Ectodermal cell (in vitro differentiated cells): Measurements from ENCODE around the gene MTX1.
"Not testable (repeated sequence)": the region's sequence is repeated elsewhere in the genome, so short reads cannot be mapped to it uniquely, and the experiment has no call there.

ENCODE experiments used
- H3K27ac ChIP-seq: 2 replicates; pipeline ENCODE4 v1.7.0; 2013; ENCODE audit warnings: mild to moderate bottlenecking, low read depth, low read length; ENCODE audit not compliant: insufficient read depth, poor library complexity, severe bottlenecking
- H3K27me3 ChIP-seq: 2 replicates; pipeline ENCODE4 v1.7.0; 2013; ENCODE audit warnings: mild to moderate bottlenecking, low read length; ENCODE audit not compliant: insufficient read depth, control insufficient read depth, poor library complexity, severe bottlenecking
- H3K36me3 ChIP-seq: one replicate; pipeline ENCODE4 v1.7.0; 2013; ENCODE audit warnings: low read length; ENCODE audit not compliant: control insufficient read depth, insufficient read depth
- H3K4me1 ChIP-seq: one replicate; pipeline ENCODE4 v1.7.0; 2013; ENCODE audit warnings: low read length; ENCODE audit not compliant: control insufficient read depth, insufficient read depth
- H3K4me3 ChIP-seq: 2 replicates; pipeline ENCODE4 v1.7.0; 2013; ENCODE audit warnings: low read depth, low read length, control low read depth; ENCODE audit not compliant: insufficient read depth
- H3K9me3 ChIP-seq: 2 replicates; pipeline ENCODE4 v1.7.0; 2013; ENCODE audit warnings: mild to moderate bottlenecking, low read length, moderate library complexity; ENCODE audit not compliant: control insufficient read depth
- WGBS, 2 experiments: methylation state at CpG; one replicate each; pipeline ENCODE4 v1.1.7; 2013; ENCODE audit warnings: missing lambda C conversion rate in 2 of 2; 5-methylcytosine and 5-hydroxymethylcytosine counted together

The MTX1 gene

DNA sequence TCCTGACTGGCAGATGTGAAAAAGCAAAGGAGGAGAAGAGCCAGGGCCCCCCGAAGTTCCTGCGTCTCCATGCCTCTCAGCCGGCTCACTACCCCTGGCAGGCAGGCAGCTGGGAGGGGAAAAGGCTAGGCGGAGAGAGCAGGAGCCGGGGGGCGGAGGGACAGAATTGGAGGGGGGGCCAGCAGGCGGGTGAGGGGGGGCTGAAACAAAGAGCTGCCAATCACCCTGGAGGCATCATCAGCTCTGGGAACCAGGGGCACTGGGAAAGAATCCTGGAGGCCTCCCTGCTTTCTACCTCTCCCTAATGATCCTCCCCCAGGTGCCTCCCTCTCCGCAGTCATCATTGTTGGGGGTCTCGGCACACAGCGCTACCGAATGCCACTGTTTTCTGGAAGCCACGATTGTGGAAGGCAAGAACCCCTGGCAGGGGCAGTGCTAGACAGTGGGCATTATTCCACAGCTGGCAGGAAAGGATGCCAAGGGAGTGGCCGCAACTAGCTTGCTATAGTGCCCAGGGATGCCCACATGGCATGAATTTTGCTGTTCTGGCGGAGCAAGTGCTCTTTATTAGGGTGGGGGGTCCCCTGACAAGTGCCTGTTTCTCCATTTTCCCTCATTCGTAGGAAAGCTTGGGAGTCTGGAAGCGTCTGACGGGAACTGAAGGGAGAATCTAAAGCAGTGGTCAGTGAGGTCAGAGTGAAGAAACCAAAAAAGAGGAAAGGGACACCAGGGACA, 522 bp upstream of the MTX1 start, which contains the start of gene THBS3:
Gene THBS3 (minus strand): TSS at position 92 of the 735 bp plus-strand sequence. CDS start 21 bp downstream, at position 71.
- peak within 1 kb of the TSS; percentile 100 for H3K27ac ChIP-seq
- H3K9me3 ChIP-seq: no peaks in the 10 kb centered on the region
- H3K4me3 ChIP-seq: peak within 1 kb of the TSS; percentile 94
- H3K4me1 ChIP-seq: peaks cover 23% of the 10 kb centered on the region
- 6% methylated on average over 17 of the region's 17 CpGs for WGBS, 2 experiments
- H3K27me3 ChIP-seq: no peaks in the 10 kb centered on the region
- no peaks in the 10 kb centered on the region for H3K36me3 ChIP-seq

DNA sequence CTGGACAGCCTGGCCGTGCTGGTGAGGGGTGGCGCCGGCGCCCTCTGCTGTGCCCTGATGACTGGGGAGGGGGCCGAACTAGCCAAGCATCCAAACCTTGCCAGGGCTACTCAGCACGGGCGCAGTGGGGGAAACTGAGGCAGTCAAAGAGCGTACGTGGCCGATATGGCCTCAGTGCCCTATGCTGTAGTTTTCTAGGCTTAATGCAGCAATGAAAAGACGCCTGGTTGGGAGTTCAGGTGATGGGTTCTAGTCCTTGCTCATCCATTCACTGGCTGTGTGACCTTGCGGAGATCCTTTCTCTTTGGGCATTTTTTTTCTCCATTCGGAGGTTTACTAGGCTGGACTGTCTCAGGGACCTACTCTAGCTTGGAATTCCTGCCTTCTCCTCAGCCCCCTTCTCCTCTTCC, 822 bp downstream of the MTX1 start:
- Histone ChIP-seq H3K4me1 (peaks cover 23% of the 10 kb centered on the region), H3K27me3 (no peaks in the 10 kb centered on the region), H3K27ac (peak overlapping the region; percentile 100), H3K4me3 (peak overlapping the region; percentile 94), H3K36me3 (no peaks in the 10 kb centered on the region), H3K9me3 (no peaks in the 10 kb centered on the region)
- 5% methylated on average over 13 of the region's 13 CpGs for WGBS, 2 experiments

DNA sequence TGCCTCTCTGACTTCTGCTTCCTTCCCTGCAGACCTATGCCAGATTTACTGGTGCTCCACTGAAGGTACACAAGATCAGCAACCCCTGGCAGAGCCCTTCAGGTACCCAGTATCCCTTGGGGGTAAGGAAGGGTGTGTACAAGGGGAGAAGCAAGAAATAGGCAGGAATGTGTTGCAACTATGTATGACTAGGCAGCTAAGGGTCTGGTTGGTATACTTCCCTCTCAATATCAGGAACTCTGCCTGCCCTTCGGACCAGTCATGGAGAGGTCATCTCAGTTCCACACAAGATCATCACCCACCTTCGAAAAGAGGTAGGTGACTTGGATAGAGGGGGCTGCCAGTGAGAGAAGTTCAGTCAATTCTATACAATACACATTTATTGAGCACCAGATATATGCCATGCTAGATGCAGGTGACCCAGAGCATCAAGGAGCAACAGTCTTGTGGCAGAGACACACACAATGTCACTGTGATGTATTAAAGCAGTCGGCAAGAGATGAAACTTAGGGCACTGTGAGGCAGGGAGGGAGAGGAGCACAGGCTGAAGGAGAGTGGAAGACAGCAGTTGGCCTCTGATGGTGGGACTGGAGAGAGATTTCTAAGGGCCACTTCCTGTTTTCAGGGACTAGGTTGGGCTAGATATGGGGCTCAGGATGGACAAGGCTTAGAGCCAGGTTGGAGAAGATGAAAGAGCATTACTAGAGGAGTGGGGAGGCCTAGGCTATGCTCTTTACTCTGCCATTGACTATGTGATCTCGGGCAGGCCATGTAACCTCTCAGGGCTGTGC, 2.0 kb downstream of the MTX1 start:
- no peak overlapping the region for H3K27ac ChIP-seq
- no peaks in the 10 kb centered on the region for H3K27me3 ChIP-seq
- H3K4me1 ChIP-seq: peaks cover 23% of the 10 kb centered on the region
- H3K9me3 ChIP-seq: no peaks in the 10 kb centered on the region
- H3K36me3 ChIP-seq: no peaks in the 10 kb centered on the region
- 84 to 90% methylated on average over 4 of the region's 4 CpGs for WGBS, 2 experiments
- H3K4me3 ChIP-seq: no peak overlapping the region

DNA sequence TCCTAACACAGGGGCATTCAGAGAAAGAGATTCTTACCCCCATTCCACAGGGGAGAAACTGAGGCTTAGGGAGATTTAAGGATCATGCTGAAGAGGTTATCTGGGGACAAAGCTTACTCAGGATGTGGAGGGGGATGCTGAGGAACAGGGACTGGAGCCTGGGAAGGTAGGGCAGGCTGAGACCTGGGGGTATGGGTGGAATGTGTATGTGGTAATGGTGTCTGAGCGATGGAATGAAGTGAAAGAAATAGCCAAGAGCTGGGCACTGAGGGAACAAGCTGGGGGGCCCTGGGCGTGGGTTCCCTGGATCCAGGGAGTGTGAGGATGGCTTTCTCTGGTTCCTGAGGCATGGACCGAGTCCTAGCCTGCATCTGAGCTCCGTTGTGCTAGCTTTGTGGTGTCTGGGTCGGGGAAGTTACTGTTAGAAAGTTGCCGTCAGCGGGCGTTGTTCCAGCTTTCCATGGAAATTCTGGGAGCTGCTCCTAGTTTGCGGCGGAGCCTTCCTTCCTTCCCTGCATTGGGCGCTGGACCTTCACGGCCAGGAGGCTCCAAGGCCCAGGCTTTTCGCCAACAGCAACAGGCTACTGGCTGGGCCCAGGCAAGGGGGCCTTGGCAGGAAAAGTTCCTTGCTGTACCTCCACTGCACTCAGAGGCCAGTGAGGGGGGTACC, 3.0 kb downstream of the MTX1 start:
- H3K9me3 ChIP-seq, H3K27me3 ChIP-seq, H3K4me3 ChIP-seq, H3K27ac ChIP-seq, H3K36me3 ChIP-seq: not testable (repeated sequence)
- peaks cover 17% of the 10 kb centered on the region for H3K4me1 ChIP-seq
- WGBS, 2 experiments: 92 to 93% methylated on average over 13 of the region's 13 CpGs

DNA sequence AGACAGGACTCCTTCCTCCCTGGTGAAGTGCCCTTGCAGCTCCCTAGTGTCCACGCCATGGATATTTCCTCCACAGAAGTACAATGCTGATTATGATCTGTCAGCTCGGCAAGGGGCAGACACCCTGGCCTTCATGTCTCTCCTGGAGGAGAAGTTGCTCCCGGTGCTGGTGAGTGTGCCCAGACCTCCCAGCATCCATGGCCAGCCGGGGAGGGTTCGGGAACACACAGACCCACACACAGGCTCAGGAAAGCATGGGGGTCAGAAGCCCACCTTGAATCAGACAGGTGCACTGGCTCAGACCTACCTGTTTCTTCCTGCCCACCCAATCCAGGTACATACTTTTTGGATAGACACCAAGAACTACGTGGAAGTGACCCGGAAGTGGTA, 3.6 kb downstream of the MTX1 start:
- not testable (repeated sequence) for H3K27ac ChIP-seq, H3K27me3 ChIP-seq, H3K9me3 ChIP-seq, H3K36me3 ChIP-seq, H3K4me3 ChIP-seq
- WGBS, 2 experiments: 91 to 96% methylated on average over 5 to 6 of the region's 7 CpGs
- peaks cover 14% of the 10 kb centered on the region for H3K4me1 ChIP-seq

DNA sequence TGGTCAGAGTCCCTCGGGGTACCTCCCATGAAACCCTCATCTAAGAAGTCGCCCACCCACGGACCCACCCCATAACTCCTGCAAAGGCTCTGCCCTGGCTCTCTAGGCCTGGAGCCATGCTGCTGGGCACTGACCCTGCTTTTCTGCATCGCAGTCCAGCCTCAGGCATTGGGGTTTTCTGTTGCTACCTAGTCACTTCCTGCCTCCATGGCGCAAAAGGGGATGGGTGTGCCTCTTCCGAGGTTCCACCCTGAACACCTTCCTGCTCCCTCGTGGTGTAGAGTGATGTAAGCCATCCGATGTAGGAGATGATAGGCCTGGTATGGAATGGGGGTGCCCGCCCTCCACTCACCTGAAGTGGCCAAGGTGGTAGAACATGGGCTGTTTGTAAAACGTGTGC, 6.2 kb downstream of the MTX1 start:
- H3K9me3 ChIP-seq, H3K4me1 ChIP-seq, H3K36me3 ChIP-seq, H3K27me3 ChIP-seq, H3K4me3 ChIP-seq, H3K27ac ChIP-seq: not testable (repeated sequence)
- 87 to 92% methylated on average over 2 to 7 of the region's 10 CpGs for WGBS, 2 experiments

DNA sequence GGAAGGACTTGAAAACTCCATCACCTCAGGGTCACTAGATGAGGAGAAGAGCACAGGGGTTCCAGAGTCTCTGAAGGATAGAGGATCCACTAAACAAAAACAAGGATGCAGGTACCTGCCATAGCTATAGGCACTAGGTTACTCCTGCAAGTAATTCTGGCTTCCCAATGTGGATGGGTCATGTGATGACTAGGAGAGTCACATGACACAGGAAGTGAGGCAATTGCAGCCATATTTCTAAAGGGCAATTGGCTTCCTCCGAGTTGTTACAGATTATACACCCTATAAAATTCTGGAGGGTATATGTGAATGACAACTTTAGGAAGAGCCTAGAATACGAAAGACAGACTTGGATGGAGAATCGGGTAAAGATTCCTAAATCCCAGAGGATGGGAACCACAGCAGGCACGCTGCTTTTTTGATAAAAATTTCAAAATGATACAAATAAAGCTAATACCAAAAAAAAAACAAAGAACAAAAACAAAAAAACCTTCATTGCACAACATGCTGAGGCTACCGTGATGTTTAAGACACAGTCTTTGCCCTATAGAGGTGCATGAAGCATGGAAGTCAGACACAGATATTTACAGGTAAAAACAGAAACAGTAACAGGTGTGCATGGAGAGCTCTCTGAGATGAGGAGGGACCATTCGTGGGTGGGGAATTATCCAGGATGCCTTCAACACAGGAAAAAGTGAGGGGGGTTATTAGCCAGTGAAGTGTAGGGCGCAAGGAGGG, 10.5 kb downstream of the MTX1 start:
- Histone ChIP-seq H3K9me3 (no peaks in the 10 kb centered on the region), H3K4me3 (peak overlapping the region; percentile 10), H3K27me3 (no peaks in the 10 kb centered on the region), H3K36me3 (no peaks in the 10 kb centered on the region), H3K27ac (no peak overlapping the region), H3K4me1 (no peaks in the 10 kb centered on the region)
- 63 to 77% methylated on average over 7 of the region's 7 CpGs for WGBS, 2 experiments

DNA sequence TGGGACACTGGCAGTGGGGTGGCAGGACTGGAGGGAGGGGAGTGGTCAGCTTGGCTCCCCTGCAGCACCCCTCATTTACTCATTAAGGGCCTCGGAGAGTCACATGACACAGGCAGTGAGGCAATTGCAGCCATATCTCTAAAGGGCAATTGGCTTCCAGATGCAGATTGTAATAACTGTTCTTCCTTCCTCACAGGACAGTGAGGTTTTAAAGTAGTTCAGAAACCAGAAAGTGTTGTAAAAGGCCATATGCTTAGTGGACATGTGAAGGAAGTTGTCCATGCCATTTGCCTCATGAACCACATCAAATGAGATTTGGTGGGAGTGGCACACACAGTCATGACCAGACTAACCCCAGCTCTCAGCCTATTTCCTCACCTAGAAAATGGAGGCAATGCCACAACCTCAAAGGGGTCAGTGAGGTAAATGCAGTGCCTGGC, 11.1 kb downstream of the MTX1 start:
- 43 to 57% methylated on average over 1 of the region's 1 CpG for WGBS, 2 experiments
- no peak overlapping the region for H3K27ac ChIP-seq
- no peaks in the 10 kb centered on the region for H3K27me3 ChIP-seq
- no peak overlapping the region for H3K4me3 ChIP-seq
- H3K4me1 ChIP-seq: no peaks in the 10 kb centered on the region
- H3K36me3 ChIP-seq: no peaks in the 10 kb centered on the region
- no peaks in the 10 kb centered on the region for H3K9me3 ChIP-seq

DNA sequence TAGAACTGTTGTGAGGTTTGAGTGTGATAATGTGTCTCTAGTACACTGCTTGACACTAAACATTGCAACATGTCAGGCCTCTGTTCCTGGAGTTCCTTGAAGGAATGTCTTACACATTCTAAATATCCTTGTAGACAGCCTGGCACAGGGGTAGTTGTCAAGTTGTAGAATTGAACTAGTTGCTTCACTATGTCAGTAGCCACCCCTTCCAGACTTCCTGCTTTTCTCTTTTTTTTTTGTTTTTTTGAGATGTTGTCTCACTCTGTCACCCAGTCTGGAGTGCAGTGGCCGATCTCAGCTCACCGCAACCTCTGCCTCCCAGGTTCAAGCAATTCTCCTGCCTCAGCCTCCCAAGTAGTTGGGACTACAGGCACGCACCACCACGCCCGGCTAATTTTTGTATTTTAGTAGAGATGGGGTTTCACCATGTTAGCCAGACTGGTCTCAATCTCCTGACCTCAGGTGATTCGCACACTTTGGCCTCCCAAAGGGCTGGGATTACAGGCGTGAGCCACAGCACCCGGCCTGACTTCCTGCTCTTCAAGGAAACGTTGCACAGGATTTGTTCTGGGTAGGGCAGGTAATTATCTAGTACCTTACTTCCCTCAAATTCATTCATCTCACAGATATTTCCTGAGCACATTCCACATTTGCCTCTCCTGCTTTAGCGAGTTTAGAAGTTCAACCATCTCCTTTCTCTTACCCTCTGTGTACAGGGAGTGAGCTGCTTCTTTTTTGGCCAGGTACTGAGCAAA, 11.9 kb downstream of the MTX1 start:
- 92 to 95% methylated on average over 10 of the region's 10 CpGs for WGBS, 2 experiments
- H3K36me3 ChIP-seq, H3K4me3 ChIP-seq, H3K4me1 ChIP-seq, H3K27ac ChIP-seq, H3K9me3 ChIP-seq, H3K27me3 ChIP-seq: not testable (repeated sequence)
